HCT116 (cell line): Measurements from ENCODE around the gene SAA2. TPM values are rescaled to one million over a fixed set of nuclear protein-coding genes. Genes with fewer than 3 reads are reported as not detected.

ENCODE experiments used
- ATAC-seq: fragments of 200-7000 bp; cut with Tn5 transposase; 2 replicates; pipeline ENCODE4 v1.9.1; 2020; ENCODE audit warnings: mild to moderate bottlenecking, moderate library complexity
- BruUV-seq: library from RNA; stranded (reverse); fragments of 400-500 nt; replicated peaks from 2 replicates; lab custom pipeline; 2021; lab: Mats Ljungman, UMichigan
- CTCF ChIA-PET: fragments of 300-600 bp; sonication (Branson Sonifier 250); formaldehyde crosslinking; loops from one replicate; lab custom pipeline; 2021; ENCODE audit warnings: antibody characterized with exemption; lab: Charles Lee
- POLR2A ChIA-PET: fragments of 300-600, 350-600 bp; sonication (Branson Sonifier 250); formaldehyde crosslinking; loops from one replicate; lab custom pipeline; 2021; ENCODE audit warnings: antibody characterized with exemption; lab: Charles Lee
- RAD21 ChIA-PET, 2 experiments: fragments of 300-600 bp; sonication (Branson Sonifier 250); formaldehyde crosslinking; loops; one replicate each; lab custom pipeline; 2023; ENCODE audit warnings: low total read pairs in 2 of 2; ENCODE audit not compliant: uncharacterized antibody in 2 of 2, unreplicated experiment in 2 of 2, low non-redundant PET in 1 of 2; lab: Charles Lee
- DNase-seq: peaks from one replicate; pipeline ENCODE4 v3.0.0-alpha.2; 2010; ENCODE audit warnings: low read depth, low spot score
- H2AFZ ChIP-seq: fragments of 200-600 bp; shearing (Covaris generic), sonication (generic); 2 replicates; pipeline ENCODE4 v1.6.1; 2017; ENCODE audit warnings: low read depth, mixed run types, mixed read lengths, antibody characterized with exemption, low read length; ENCODE audit not compliant: poor library complexity, severe bottlenecking
- H3K27ac ChIP-seq: 2 replicates; pipeline ENCODE4 v1.5.1; 2012; ENCODE audit warnings: low read depth, low read length
- H3K27me3 ChIP-seq: fragments of 200-600 bp; sonication (generic); 2 replicates; pipeline ENCODE4 v1.6.1; 2016; ENCODE audit warnings: mixed run types, low read length, mixed read lengths; ENCODE audit not compliant: insufficient read depth
- H3K36me3 ChIP-seq, 2 experiments: fragments of 200-500 bp in 1 of 2; fragments of 200-600 bp in 1 of 2; sonication (Bioruptor generic) in 1 of 2; sonication (generic) in 1 of 2; 2 replicates each; pipeline versions ENCODE4 v1.5.1 to v1.6.1; 2014 to 2016; ENCODE audit warnings: low read length in 2 of 2, inconsistent platforms in 1 of 2, mixed read lengths in 1 of 2, mixed run types in 1 of 2; ENCODE audit not compliant: insufficient read depth in 2 of 2, control insufficient read depth in 1 of 2
- H3K4me1 ChIP-seq, 2 experiments: fragments of 200-600 bp in 1 of 2; sonication (generic) in 1 of 2; 2 replicates each; pipeline versions ENCODE4 v1.5.1 to v1.6.1; 2012 to 2017; ENCODE audit warnings: low read length in 2 of 2, inconsistent platforms in 1 of 2, mild to moderate bottlenecking in 1 of 2, mixed read lengths in 1 of 2, mixed run types in 1 of 2, moderate library complexity in 1 of 2; ENCODE audit not compliant: insufficient read depth in 2 of 2, control insufficient read depth in 1 of 2
- H3K4me2 ChIP-seq: fragments of 200-600 bp; sonication (generic); 2 replicates; pipeline ENCODE4 v1.6.1; 2017; ENCODE audit warnings: mixed run types, low read length, mixed read lengths
- H3K4me3 ChIP-seq, 2 experiments: fragments of 200-600 bp in 1 of 2; sonication (generic) in 1 of 2; replicated peaks in 1 of 2; 2 replicates each; pipeline ENCODE4 v1.5.1; 2011 to 2016; ENCODE audit warnings: low read length in 2 of 2, control low read depth in 1 of 2, low read depth in 1 of 2, mild to moderate bottlenecking in 1 of 2, mixed read lengths in 1 of 2, mixed run types in 1 of 2
- H3K79me2 ChIP-seq: fragments of 200-600 bp; sonication (generic); 2 replicates; pipeline ENCODE4 v1.6.1; 2017; ENCODE audit warnings: mild to moderate bottlenecking, mixed run types, low read length, moderate library complexity, mixed read lengths; ENCODE audit not compliant: insufficient read depth
- H3K9ac ChIP-seq: fragments of 200-600 bp; sonication (generic); 2 replicates; pipeline ENCODE4 v1.6.1; 2016; ENCODE audit warnings: low read length, mixed read lengths
- H3K9me2 ChIP-seq: fragments of 200-600 bp; sonication (generic), shearing (Covaris generic); 2 replicates; pipeline ENCODE4 v1.6.1; 2017; ENCODE audit warnings: mixed run types, mild to moderate bottlenecking, moderate library complexity; ENCODE audit not compliant: insufficient read depth
- H3K9me3 ChIP-seq, 2 experiments: fragments of 200-500 bp in 1 of 2; fragments of 200-600 bp in 1 of 2; sonication (Bioruptor generic) in 1 of 2; sonication (generic) in 1 of 2; 2 replicates each; pipeline ENCODE4 v1.6.1; 2014 to 2017; ENCODE audit warnings: low read length in 2 of 2, mixed read lengths in 2 of 2, inconsistent platforms in 1 of 2, low read depth in 1 of 2, mild to moderate bottlenecking in 1 of 2, mixed run types in 1 of 2, moderate library complexity in 1 of 2; ENCODE audit not compliant: control insufficient read depth in 1 of 2, insufficient read depth in 1 of 2
- H4K20me1 ChIP-seq: fragments of 200-600 bp; sonication (generic), shearing (Covaris generic); 2 replicates; pipeline ENCODE4 v1.6.1; 2017; ENCODE audit warnings: mixed run types, mild to moderate bottlenecking, moderate library complexity; ENCODE audit not compliant: insufficient read depth
- ATF3 ChIP-seq: IDR thresholded peaks from 2 replicates; pipeline ENCODE4 v1.6.1; 2012
- CBX3 ChIP-seq: IDR thresholded peaks from 2 replicates; pipeline ENCODE4 v1.6.1; 2012; ENCODE audit warnings: low read depth
- CEBPB ChIP-seq: IDR thresholded peaks from 2 replicates; pipeline ENCODE4 v1.6.1; 2012; ENCODE audit warnings: low read depth
- EGR1 ChIP-seq: IDR thresholded peaks from 2 replicates; pipeline ENCODE4 v1.6.1; 2012; ENCODE audit warnings: low read depth
- EZH2 ChIP-seq: fragments of 200-600 bp; sonication (generic); IDR thresholded peaks from 2 replicates; pipeline ENCODE4 v1.6.1; 2017; ENCODE audit warnings: antibody characterized with exemption, mixed run types
- EZH2phosphoT487 ChIP-seq: fragments of 200-600 bp; IDR thresholded peaks from 2 replicates; pipeline ENCODE4 v1.6.1; 2018; ENCODE audit warnings: antibody characterized with exemption, borderline replicate concordance
- JUND ChIP-seq: IDR thresholded peaks from 2 replicates; pipeline ENCODE4 v1.6.1; 2012
- MAX ChIP-seq: IDR thresholded peaks from 2 replicates; pipeline ENCODE4 v1.6.1; 2012
- SIN3A ChIP-seq: IDR thresholded peaks from 2 replicates; pipeline ENCODE4 v1.6.1; 2012; ENCODE audit warnings: low read depth
- TCF7L2 ChIP-seq: IDR thresholded peaks from 2 replicates; pipeline ENCODE4 v1.7.0; 2011; ENCODE audit warnings: borderline replicate concordance, inconsistent platforms; ENCODE audit not compliant: insufficient read depth, insufficient read length; ENCODE audit errors: extremely low read depth
- ZBTB33 ChIP-seq: IDR thresholded peaks from 2 replicates; pipeline ENCODE4 v1.6.1; 2011; ENCODE audit warnings: mild to moderate bottlenecking, low read length, moderate library complexity; ENCODE audit not compliant: insufficient replicate concordance; ENCODE audit errors: extremely low read depth
- ZNF274 ChIP-seq: fragments of 200-500 bp; sonication (Bioruptor generic); IDR thresholded peaks from 2 replicates; pipeline ENCODE4 v1.6.1; 2014; ENCODE audit warnings: mild to moderate bottlenecking, low read depth, low read length, inconsistent platforms
- intact Hi-C: fragments of 100-400 bp; cut with micrococcal nuclease; formaldehyde crosslinking; loops from 2 replicates; pipeline ENCODE4 v1.10.0; 2022
- total RNA-seq: library from RNA; stranded (reverse); gene quantifications from one replicate; pipeline ENCODE4 v1.2.1, GENCODE V29; 2021; ENCODE audit not compliant: unreplicated experiment

Gene SAA2
- total RNA-seq, 1 experiment from 2014 or later: 5.2 TPM

GRCh38 chr11:18254781-18255361 is 6.4 kb upstream of the SAA2 start:
- intact Hi-C loops: no loop called here
- ChIA-PET RAD21 (no interaction called here), CTCF (no interaction called here), POLR2A (no interaction called here)
- H3K4me2 ChIP-seq: no peak overlapping the region
- ATAC-seq: no peak
- no peaks in the 10 kb centered on the region for H4K20me1 ChIP-seq
- no peak for DNase-seq
- H3K4me1 ChIP-seq: no peaks in the 10 kb centered on the region
- no peak overlapping the region for H2AFZ ChIP-seq
- no peaks in the 10 kb centered on the region for H3K27me3 ChIP-seq
- no peak overlapping the region for H3K9ac ChIP-seq
- H3K79me2 ChIP-seq: no peaks in the 10 kb centered on the region
- no peaks in the 10 kb centered on the region for H3K36me3 ChIP-seq
- TF ChIP-seq EZH2: no peak
- TF ChIP-seq JUND: no peak
- TF ChIP-seq ATF3: no peak
- no peak for TF ChIP-seq ZBTB33
- no peak for TF ChIP-seq CBX3
- no peak for TF ChIP-seq SIN3A
- no peak for TF ChIP-seq CEBPB
- no peak for TF ChIP-seq MAX
- no peak for TF ChIP-seq ZNF274
- no peak for TF ChIP-seq EZH2phosphoT487
- no peak for TF ChIP-seq TCF7L2
- no peak for TF ChIP-seq EGR1
- H3K9me2 ChIP-seq: no peaks in the 10 kb centered on the region
- BruUV-seq: no TSS peak
- H3K9me3 ChIP-seq: no peaks in the 10 kb centered on the region
- H3K4me3 ChIP-seq: no peak overlapping the region
- H3K27ac ChIP-seq: no peak overlapping the region
